Esophagus (tissue), 2 donors: ENCODE results near the gene HEBP2. TPM values are rescaled to one million over a fixed set of nuclear protein-coding genes. Genes with fewer than 3 reads are reported as not detected.

ENCODE experiments used
- H3K27ac ChIP-seq, 2 donors: one replicate each; pipeline ENCODE4 v1.5.1; 2013; ENCODE audit warnings: low read depth in 2 of 2, mild to moderate bottlenecking in 2 of 2, inconsistent platforms in 1 of 2, low read length in 1 of 2, moderate library complexity in 1 of 2
- H3K27me3 ChIP-seq, 2 donors: one replicate each; pipeline ENCODE4 v1.6.1; 2013; ENCODE audit warnings: low read length in 2 of 2, control low read depth in 1 of 2, mild to moderate bottlenecking in 1 of 2; ENCODE audit not compliant: insufficient read depth in 2 of 2, control insufficient read depth in 1 of 2
- H3K36me3 ChIP-seq, 2 donors: one replicate each; pipeline ENCODE4 v1.6.1; 2013; ENCODE audit warnings: low read length in 1 of 2; ENCODE audit not compliant: control insufficient read depth in 2 of 2, insufficient read depth in 2 of 2
- H3K4me1 ChIP-seq, 2 donors: one replicate each; pipeline ENCODE4 v1.6.1; 2013; ENCODE audit warnings: low read length in 1 of 2; ENCODE audit not compliant: control insufficient read depth in 2 of 2, insufficient read depth in 2 of 2
- H3K4me3 ChIP-seq, 2 donors: one replicate each; pipeline ENCODE4 v1.5.1; 2013; ENCODE audit warnings: low read length in 2 of 2, mild to moderate bottlenecking in 2 of 2, low read depth in 1 of 2, moderate library complexity in 1 of 2
- H3K9me3 ChIP-seq, 2 donors: one replicate each; pipeline ENCODE4 v1.6.1; 2013; ENCODE audit warnings: mild to moderate bottlenecking in 2 of 2, low read depth in 1 of 2, low read length in 1 of 2, moderate library complexity in 1 of 2; ENCODE audit not compliant: control insufficient read depth in 2 of 2, insufficient read depth in 1 of 2
- WGBS, 2 donors: extraction: QIAGEN DNeasy Blood & Tissue Kit; methylation state at CpG; one replicate each; pipeline ENCODE4 v1.1.7; 2013; 5-methylcytosine and 5-hydroxymethylcytosine counted together
- polyA plus RNA-seq, 2 donors: library from polyadenylated mRNA; stranded (reverse); fragments of 200-250 nt; gene quantifications; one replicate each; pipeline ENCODE4 v1.2.3, GENCODE V29; 2013
- donor health status: healthy with polysubstance abuse.
- donor health status: Bipolar disorder and iron deficiency.

Gene HEBP2
- polyA plus RNA-seq, 2 donors = 66.4 to 70.5 TPM

DNA sequence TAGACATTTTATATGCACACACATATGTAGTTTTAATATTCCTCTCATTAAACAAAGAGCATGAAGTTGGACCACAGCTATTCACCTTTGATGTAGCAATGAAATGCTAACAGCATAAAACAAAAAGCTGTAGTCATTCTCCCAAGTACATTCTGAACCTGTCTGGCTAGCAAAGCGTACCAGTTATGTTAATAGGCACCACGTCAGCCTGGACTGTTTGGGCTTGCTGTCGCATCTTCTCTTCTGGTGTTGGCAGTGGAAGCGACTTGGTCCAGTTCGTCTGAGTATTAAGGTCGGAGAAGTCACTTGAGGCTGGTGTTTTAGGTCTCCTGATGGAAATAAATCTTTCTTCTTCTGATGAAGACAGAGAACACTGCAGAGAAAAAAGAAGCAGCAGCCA is 42.8 kb downstream of the HEBP2 start:
- Histone ChIP-seq H3K4me3 (no peak overlapping the region), H3K27me3 (no peaks in the 10 kb centered on the region), H3K27ac (no peak overlapping the region), H3K4me1 (no peaks in the 10 kb centered on the region), H3K9me3 (no peaks in the 10 kb centered on the region), H3K36me3 (peaks cover 0 to under 1% of the 10 kb centered on the region in 2 donors)
- 54 to 73% methylated on average over 6 of the region's 6 CpGs for WGBS, 2 donors

DNA sequence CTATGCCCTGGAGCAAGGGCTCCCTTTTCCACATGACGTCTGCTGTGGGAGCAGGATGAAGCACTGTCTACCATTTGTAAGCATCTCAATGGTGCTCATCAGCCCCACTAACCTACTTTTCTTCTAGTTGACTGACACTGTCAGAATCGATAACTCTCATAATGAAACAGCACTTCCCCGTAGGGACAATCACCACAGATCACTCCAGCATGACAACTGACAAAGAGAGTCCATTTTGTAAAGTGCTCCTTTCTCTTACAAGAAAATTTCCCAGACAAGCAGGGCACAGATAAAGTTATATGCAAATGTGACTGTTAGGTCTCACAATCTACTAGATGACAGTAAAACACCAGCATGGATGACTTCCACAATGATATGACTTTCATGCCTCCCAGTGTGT is 46.4 kb downstream of the HEBP2 start:
- H3K27ac ChIP-seq = no peak overlapping the region
- H3K27me3 ChIP-seq = no peaks in the 10 kb centered on the region
- no peaks in the 10 kb centered on the region for H3K9me3 ChIP-seq
- H3K36me3 ChIP-seq = no peaks in the 10 kb centered on the region
- H3K4me3 ChIP-seq = no peak overlapping the region
- H3K4me1 ChIP-seq = peaks cover 0 to 4% of the 10 kb centered on the region in 2 donors
- WGBS, 2 donors = 79 to 82% methylated on average over 3 of the region's 3 CpGs

DNA sequence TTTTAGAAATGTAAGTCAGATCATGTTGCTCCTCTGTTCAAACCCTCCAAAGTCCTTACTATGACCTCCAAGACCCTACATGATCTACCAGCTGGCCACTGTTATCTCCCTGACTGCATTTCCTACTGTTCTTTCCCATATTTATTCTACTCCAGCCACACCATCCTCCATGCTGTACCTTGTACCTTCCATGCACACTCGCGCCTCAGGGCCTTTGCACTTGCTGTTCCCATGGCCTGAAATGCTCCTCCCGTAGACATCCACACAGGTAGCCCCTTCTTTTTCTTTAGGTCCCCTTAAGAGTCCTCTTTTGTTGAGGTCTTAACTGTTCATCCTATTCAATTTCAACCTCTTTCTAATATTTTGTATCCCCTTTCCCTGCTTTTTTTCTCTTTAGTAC is 47.0 kb downstream of the HEBP2 start:
- H3K4me3 ChIP-seq = no peak overlapping the region
- H3K36me3 ChIP-seq = no peaks in the 10 kb centered on the region
- no peak overlapping the region for H3K27ac ChIP-seq
- peaks cover 0 to 5% of the 10 kb centered on the region in 2 donors for H3K4me1 ChIP-seq
- H3K9me3 ChIP-seq = no peaks in the 10 kb centered on the region
- WGBS, 2 donors = 99 to 100% methylated on average over 3 of the region's 3 CpGs
- H3K27me3 ChIP-seq = no peaks in the 10 kb centered on the region

DNA sequence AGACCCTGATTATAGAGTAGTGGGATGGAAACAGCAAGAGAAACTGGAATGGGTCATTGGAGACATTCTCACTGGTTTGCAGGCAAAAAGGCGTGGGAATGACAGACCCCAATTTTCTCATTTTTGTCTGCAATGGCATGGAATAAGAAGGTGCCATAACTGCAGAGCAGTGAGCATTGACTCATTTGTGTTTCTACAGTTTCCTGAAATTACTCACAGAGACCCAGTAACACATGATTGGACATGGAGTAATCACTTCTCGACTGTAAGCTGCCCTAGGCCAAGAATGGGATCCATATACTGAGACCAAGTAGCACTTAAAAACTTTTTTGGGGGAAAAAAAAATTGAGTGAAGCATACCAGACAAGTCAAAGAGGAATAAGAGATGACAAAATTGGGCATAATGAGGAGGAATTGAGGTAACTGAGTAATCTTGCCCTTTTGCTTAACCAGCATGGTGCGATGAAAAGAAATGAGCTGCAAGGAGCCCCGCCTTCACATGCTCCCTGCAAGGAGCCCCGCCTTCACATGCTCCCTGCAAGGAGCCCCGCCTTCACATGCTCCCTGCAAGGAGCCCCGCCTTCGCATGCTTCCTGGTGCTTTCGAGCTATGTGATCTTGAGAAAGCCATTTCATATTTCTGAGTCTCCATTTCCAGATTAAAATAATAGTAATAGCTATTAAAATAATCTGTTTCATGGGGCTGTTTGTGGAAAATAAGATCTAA is 51.1 kb downstream of the HEBP2 start:
- no peaks in the 10 kb centered on the region for H3K36me3 ChIP-seq
- peaks cover 0 to 6% of the 10 kb centered on the region in 2 donors for H3K4me1 ChIP-seq
- 36 to 61% methylated on average over 9 of the region's 9 CpGs for WGBS, 2 donors
- H3K27me3 ChIP-seq = no peaks in the 10 kb centered on the region
- no peaks in the 10 kb centered on the region for H3K9me3 ChIP-seq
- H3K27ac ChIP-seq = peak overlapping the region; percentile 49 to 59
- H3K4me3 ChIP-seq = no peak overlapping the region

- H3K27me3 ChIP-seq = no peaks in the 10 kb centered on the region
- WGBS, 2 donors = 27 to 35% methylated on average over 7 of the region's 7 CpGs
- H3K9me3 ChIP-seq = no peaks in the 10 kb centered on the region
- H3K4me1 ChIP-seq = peaks cover 0 to 6% of the 10 kb centered on the region in 2 donors
- no peak overlapping the region for H3K4me3 ChIP-seq
- H3K36me3 ChIP-seq = no peaks in the 10 kb centered on the region
- peak overlapping the region; percentile 55 to 59 for H3K27ac ChIP-seq
These were observed 51.9 kb downstream of the HEBP2 start for GRCh38 chr6:138455746-138456400.

- peaks cover 0 to 6% of the 10 kb centered on the region in 2 donors for H3K4me1 ChIP-seq
- H3K27me3 ChIP-seq = no peaks in the 10 kb centered on the region
- H3K4me3 ChIP-seq = no peak overlapping the region
- H3K27ac ChIP-seq = peak overlapping the region; percentile 55 to 59
- H3K36me3 ChIP-seq = no peaks in the 10 kb centered on the region
- H3K9me3 ChIP-seq = no peaks in the 10 kb centered on the region
- 30 to 31% methylated on average over 6 of the region's 6 CpGs for WGBS, 2 donors
These were observed 52.4 kb downstream of the HEBP2 start for GRCh38 chr6:138456401-138456790.

- Histone ChIP-seq H3K27ac (no peak overlapping the region), H3K9me3 (no peaks in the 10 kb centered on the region), H3K36me3 (peaks cover 0 to 7% of the 10 kb centered on the region in 2 donors), H3K27me3 (no peaks in the 10 kb centered on the region), H3K4me1 (no peaks in the 10 kb centered on the region), H3K4me3 (no peak overlapping the region)
- 99 to 100% methylated on average over 1 of the region's 1 CpG for WGBS, 2 donors
These were observed 57.6 kb downstream of the HEBP2 start for GRCh38 chr6:138461647-138462046.

DNA sequence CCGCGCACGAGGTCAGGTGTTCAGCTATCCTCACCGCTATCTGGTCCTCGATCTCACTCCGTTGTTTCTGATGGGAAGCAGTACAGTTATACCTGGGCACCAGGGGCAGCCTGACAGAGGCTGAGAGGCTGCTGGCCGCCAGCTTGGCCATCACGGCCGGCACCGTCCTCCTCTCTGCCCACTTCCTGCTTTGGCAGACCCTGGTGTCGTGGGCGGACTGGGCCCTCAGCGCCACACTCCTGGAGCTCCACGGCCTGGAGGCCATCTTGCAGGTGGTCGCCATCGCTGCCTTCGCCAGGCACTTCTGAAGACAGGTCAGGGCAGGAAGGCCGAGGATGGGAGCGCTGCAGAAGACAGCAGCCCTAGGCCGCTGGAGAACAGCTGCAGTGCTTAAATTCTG is 60.1 kb downstream of the HEBP2 start:
- H3K9me3 ChIP-seq = no peaks in the 10 kb centered on the region
- no peak overlapping the region for H3K4me3 ChIP-seq
- 93 to 95% methylated on average over 20 of the region's 20 CpGs for WGBS, 2 donors
- H3K27me3 ChIP-seq = no peaks in the 10 kb centered on the region
- peaks cover 0 to 7% of the 10 kb centered on the region in 2 donors for H3K36me3 ChIP-seq
- H3K27ac ChIP-seq = no peak overlapping the region
- H3K4me1 ChIP-seq = no peaks in the 10 kb centered on the region

GRCh38 chr6:138465007-138465645 is 61.1 kb downstream of the HEBP2 start:
- Histone ChIP-seq H3K4me3 (no peak overlapping the region), H3K27ac (peak overlapping the region; percentile 70 to 79), H3K4me1 (no peaks in the 10 kb centered on the region), H3K9me3 (no peaks in the 10 kb centered on the region), H3K27me3 (no peaks in the 10 kb centered on the region), H3K36me3 (peaks cover 0 to 7% of the 10 kb centered on the region in 2 donors)
- WGBS, 2 donors = 41 to 53% methylated on average over 1 of the region's 1 CpG
